ENCODE data around the gene OSBPL8.

GRCh38 chr12:76398106-76398505 lies 161.5 kb downstream of the OSBPL8 start:
- TF ChIP-seq EZH2 (IDR thresholded peaks at IDR 0.05; ENCODE audit: insufficient read depth, poor library complexity, severe bottlenecking) (no peak), EZH2phosphoT487 (IDR thresholded peaks at IDR 0.05; ENCODE audit: insufficient read depth, low read depth) (no peak)
